GM18507 (cell line): Measurements from ENCODE around the gene ADGRL3.

Experiments
- DNase-seq: peaks from one replicate; pipeline ENCODE4 v3.0.0; 2011; ENCODE audit warnings: low read depth; ENCODE audit not compliant: insufficient read length; ENCODE audit errors: extremely low spot score
- FAIRE-seq: peaks from 2 replicates; lab custom pipeline; 2011; peaks lifted over from hg19 to GRCh38; lab: Jason Lieb, UNC

The ADGRL3 gene

GRCh38 chr4:61200187-61200915, at the start of gene ADGRL3:
Gene ADGRL3 (plus strand): TSS chr4:61200326.
- FAIRE-seq, result no peak
- no peak for DNase-seq

GRCh38 chr4:61152433-61152832, 47.7 kb upstream of the ADGRL3 start:
- no peak for DNase-seq
- no peak for FAIRE-seq

GRCh38 chr4:61160478-61160877, 39.6 kb upstream of the ADGRL3 start:
- FAIRE-seq (no peak), DNase-seq (no peak)

GRCh38 chr4:61162116-61162515, 38.0 kb upstream of the ADGRL3 start:
- no peak for DNase-seq
- no peak for FAIRE-seq

- DNase-seq (no peak), FAIRE-seq (no peak)
Measured at GRCh38 chr4:61173799-61174198, 26.3 kb upstream of the ADGRL3 start.

- FAIRE-seq, result no peak
- DNase-seq, result no peak
Measured at GRCh38 chr4:61175495-61175894, 24.6 kb upstream of the ADGRL3 start.

- FAIRE-seq (no peak), DNase-seq (no peak)
Measured at GRCh38 chr4:61177367-61177766, 22.8 kb upstream of the ADGRL3 start.

- no peak for FAIRE-seq
- DNase-seq, result no peak
Measured at GRCh38 chr4:61180405-61180804, 19.7 kb upstream of the ADGRL3 start.

- DNase-seq (no peak), FAIRE-seq (no peak)
Measured at GRCh38 chr4:61182915-61183314, 17.2 kb upstream of the ADGRL3 start.

GRCh38 chr4:61185288-61185687, 14.8 kb upstream of the ADGRL3 start:
- FAIRE-seq (no peak), DNase-seq (no peak)

- DNase-seq (no peak), FAIRE-seq (no peak)
Measured at GRCh38 chr4:61192392-61192791, 7.7 kb upstream of the ADGRL3 start.

- FAIRE-seq (no peak), DNase-seq (no peak)
Measured at GRCh38 chr4:61193863-61194262, 6.3 kb upstream of the ADGRL3 start.

- no peak for DNase-seq
- no peak for FAIRE-seq
Measured at GRCh38 chr4:61194571-61194970, 5.6 kb upstream of the ADGRL3 start.

- no peak for FAIRE-seq
- no peak for DNase-seq
Measured at GRCh38 chr4:61195101-61195500, 5.0 kb upstream of the ADGRL3 start.

- FAIRE-seq, result no peak
Measured at GRCh38 chr4:61198686-61199085, 1.4 kb upstream of the ADGRL3 start.

GRCh38 chr4:61199873-61200186, 296 bp upstream of the ADGRL3 start:
- FAIRE-seq (no peak), DNase-seq (no peak)

More at GRCh38 chr4:61198686-61199085, 1.4 kb upstream of the ADGRL3 start:
- no peak for DNase-seq

GRCh38 chr4:61200916-61201526, 895 bp downstream of the ADGRL3 start:
- DNase-seq (no peak), FAIRE-seq (no peak)

GRCh38 chr4:61201561-61201960, 1.4 kb downstream of the ADGRL3 start:
- FAIRE-seq, result no peak
- DNase-seq, result no peak

- DNase-seq (no peak), FAIRE-seq (no peak)
Measured at GRCh38 chr4:61201961-61202637, 2.0 kb downstream of the ADGRL3 start.

GRCh38 chr4:61202638-61203435, 2.7 kb downstream of the ADGRL3 start:
- DNase-seq, result no peak
- FAIRE-seq, result no peak
